Measurements from ENCODE around the gene SLC12A3.
"Not testable (repeated sequence)": the region's sequence is repeated elsewhere in the genome, so short reads cannot be mapped to it uniquely, and the experiment has no call there.

Gene SLC12A3

DNA sequence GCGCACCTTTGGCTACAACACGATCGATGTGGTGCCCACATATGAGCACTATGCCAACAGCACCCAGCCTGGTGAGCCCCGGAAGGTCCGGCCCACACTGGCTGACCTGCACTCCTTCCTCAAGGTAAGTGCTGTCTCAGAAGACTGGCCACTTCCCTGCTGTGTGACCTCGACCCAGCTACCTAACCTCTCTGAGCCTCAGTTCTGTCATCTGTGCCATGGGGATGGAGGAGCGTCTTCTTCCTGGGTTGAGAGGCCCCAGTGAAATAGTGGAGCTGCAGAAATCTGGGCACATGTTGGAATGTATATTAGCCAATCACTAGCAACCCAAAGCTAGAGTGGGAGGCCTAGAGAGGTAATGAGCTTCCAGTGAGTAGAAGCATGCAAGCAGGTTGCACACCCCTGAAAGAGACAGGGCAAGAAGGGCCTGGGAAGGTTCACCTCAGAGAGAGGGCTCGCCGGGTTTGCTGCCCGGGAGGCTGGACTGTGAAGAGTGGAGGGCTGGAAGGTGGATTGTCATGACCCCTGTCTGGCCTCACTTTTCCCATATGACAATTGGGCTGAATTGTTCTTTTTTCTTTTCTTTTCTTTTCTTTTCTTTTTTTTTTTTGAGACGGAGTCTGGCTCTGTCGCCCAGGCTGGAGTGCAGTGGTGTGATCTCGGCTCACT is 521 bp downstream of the SLC12A3 start:
- no peak for DNase-seq

DNA sequence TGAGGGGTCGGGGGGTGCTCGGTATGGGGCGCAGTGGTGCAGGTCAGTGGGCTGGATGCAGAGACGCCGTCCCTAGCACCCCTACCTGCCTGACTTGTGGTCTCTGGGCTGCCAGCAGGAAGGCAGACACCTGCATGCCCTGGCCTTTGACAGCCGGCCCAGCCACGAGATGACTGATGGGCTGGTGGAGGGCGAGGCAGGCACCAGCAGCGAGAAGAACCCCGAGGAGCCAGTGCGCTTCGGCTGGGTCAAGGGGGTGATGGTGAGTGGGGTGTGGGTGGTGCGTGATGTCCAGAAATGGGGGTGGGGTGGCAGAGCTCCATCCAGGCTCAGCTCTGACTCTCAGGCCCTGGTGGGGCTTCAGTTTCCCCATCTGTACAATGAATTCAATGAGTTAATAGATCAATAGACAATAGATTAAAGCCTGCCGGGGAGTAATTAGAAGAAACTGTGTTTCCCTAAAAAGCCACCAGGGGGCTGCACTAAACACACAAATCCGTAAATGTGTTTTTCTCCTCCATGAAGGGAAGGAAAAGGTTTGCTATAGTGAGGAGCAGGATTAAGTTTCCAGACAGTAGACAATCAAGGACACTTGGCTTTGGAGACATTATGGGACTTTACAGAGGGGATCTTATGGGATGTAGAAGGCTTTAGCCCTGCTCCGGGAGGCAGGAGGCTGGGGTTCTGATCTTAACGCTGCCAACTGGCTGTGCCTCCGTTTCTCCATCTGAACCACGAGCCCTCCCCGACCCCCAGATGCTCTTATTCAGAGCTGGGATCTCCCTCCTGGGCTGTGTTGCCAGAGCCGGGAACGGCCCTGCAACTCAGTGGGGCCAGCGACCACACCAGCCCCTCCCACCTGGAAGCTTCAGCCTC is 2.2 kb downstream of the SLC12A3 start:
- DNase-seq = peak; percentile 47
- H3K9ac ChIP-seq (ENCODE audit: low read depth, low read length) = no peak overlapping the region

More for the DNA sequence above, 521 bp downstream of the SLC12A3 start:
- no peak for ATAC-seq (ENCODE audit: insufficient read depth, low read depth)
- no peaks in the 10 kb centered on the region for H3K79me2 ChIP-seq (ENCODE audit: insufficient read depth, low read length)
- H3K36me3 ChIP-seq (ENCODE audit: insufficient read depth, low read length) = no peaks in the 10 kb centered on the region
- H3K4me2 ChIP-seq (ENCODE audit: insufficient read depth, low read length) = no peak overlapping the region
- no peaks in the 10 kb centered on the region for H3K27me3 ChIP-seq (ENCODE audit: insufficient read depth, low read length, poor library complexity)
- no peak overlapping the region for H2AFZ ChIP-seq (ENCODE audit: low read depth, low read length)
- TF ChIP-seq CTCF (IDR thresholded peaks at IDR 0.05; ENCODE audit: borderline replicate concordance, extremely low read depth, low read length, poor library complexity, severe bottlenecking) (no peak), EZH2 (IDR thresholded peaks at IDR 0.05; ENCODE audit: borderline replicate concordance, low read depth, low read length, severe bottlenecking) (no peak)
- no peaks in the 10 kb centered on the region for H4K20me1 ChIP-seq (ENCODE audit: insufficient read depth, low read length)
- peaks cover 18% of the 10 kb centered on the region for H3K4me1 ChIP-seq (ENCODE audit: insufficient read depth, low read length)
- H3K9me3 ChIP-seq (ENCODE audit: insufficient read depth, low read length, severe bottlenecking) = no peaks in the 10 kb centered on the region
- H3K27ac ChIP-seq (ENCODE audit: low read length) = no peak overlapping the region
- no peak overlapping the region for H3K4me3 ChIP-seq (ENCODE audit: low read depth in 1 of 2, low read length in 2 of 2)
- no peak overlapping the region for H3K9ac ChIP-seq (ENCODE audit: low read depth, low read length)

GRCh38 chr16:56868175-56868574 is 3.2 kb downstream of the SLC12A3 start:
- ATAC-seq (ENCODE audit: insufficient read depth, low read depth) = no peak
- Histone ChIP-seq H3K36me3 (ENCODE audit: insufficient read depth, low read length) (no peaks in the 10 kb centered on the region), H3K9me3 (ENCODE audit: insufficient read depth, low read length, severe bottlenecking) (no peaks in the 10 kb centered on the region), H3K79me2 (ENCODE audit: insufficient read depth, low read length) (no peaks in the 10 kb centered on the region), H3K4me2 (ENCODE audit: insufficient read depth, low read length) (no peak overlapping the region), H3K4me3 (ENCODE audit: low read depth in 1 of 2, low read length in 2 of 2) (no peak overlapping the region), H2AFZ (ENCODE audit: low read depth, low read length) (no peak overlapping the region), H4K20me1 (ENCODE audit: insufficient read depth, low read length) (no peaks in the 10 kb centered on the region), H3K9ac (ENCODE audit: low read depth, low read length) (no peak overlapping the region), H3K27ac (ENCODE audit: low read length) (no peak overlapping the region), H3K27me3 (ENCODE audit: insufficient read depth, low read length, poor library complexity) (no peaks in the 10 kb centered on the region), H3K4me1 (ENCODE audit: insufficient read depth, low read length) (no peaks in the 10 kb centered on the region)
- DNase-seq = no peak
- TF ChIP-seq CTCF (IDR thresholded peaks at IDR 0.05; ENCODE audit: borderline replicate concordance, extremely low read depth, low read length, poor library complexity, severe bottlenecking) = no peak
- no peak for TF ChIP-seq EZH2 (IDR thresholded peaks at IDR 0.05; ENCODE audit: borderline replicate concordance, low read depth, low read length, severe bottlenecking)

More for the DNA sequence above, 2.2 kb downstream of the SLC12A3 start:
- Histone ChIP-seq H2AFZ (ENCODE audit: low read depth, low read length) (peak overlapping the region; percentile 61), H3K4me3 (ENCODE audit: low read depth in 1 of 2, low read length in 2 of 2) (no peak overlapping the region), H3K79me2 (ENCODE audit: insufficient read depth, low read length) (no peaks in the 10 kb centered on the region), H4K20me1 (ENCODE audit: insufficient read depth, low read length) (no peaks in the 10 kb centered on the region), H3K27me3 (ENCODE audit: insufficient read depth, low read length, poor library complexity) (no peaks in the 10 kb centered on the region), H3K4me1 (ENCODE audit: insufficient read depth, low read length) (peaks cover 1% of the 10 kb centered on the region), H3K27ac (ENCODE audit: low read length) (no peak overlapping the region), H3K36me3 (ENCODE audit: insufficient read depth, low read length) (no peaks in the 10 kb centered on the region), H3K4me2 (ENCODE audit: insufficient read depth, low read length) (no peak overlapping the region), H3K9me3 (ENCODE audit: insufficient read depth, low read length, severe bottlenecking) (no peaks in the 10 kb centered on the region)
- TF ChIP-seq EZH2 (IDR thresholded peaks at IDR 0.05; ENCODE audit: borderline replicate concordance, low read depth, low read length, severe bottlenecking) = no peak
- TF ChIP-seq CTCF (IDR thresholded peaks at IDR 0.05; ENCODE audit: borderline replicate concordance, extremely low read depth, low read length, poor library complexity, severe bottlenecking) = peak; percentile 75
- ATAC-seq (ENCODE audit: insufficient read depth, low read depth) = peak; percentile 60; the same call in 1 of the 3 replicates

DNA sequence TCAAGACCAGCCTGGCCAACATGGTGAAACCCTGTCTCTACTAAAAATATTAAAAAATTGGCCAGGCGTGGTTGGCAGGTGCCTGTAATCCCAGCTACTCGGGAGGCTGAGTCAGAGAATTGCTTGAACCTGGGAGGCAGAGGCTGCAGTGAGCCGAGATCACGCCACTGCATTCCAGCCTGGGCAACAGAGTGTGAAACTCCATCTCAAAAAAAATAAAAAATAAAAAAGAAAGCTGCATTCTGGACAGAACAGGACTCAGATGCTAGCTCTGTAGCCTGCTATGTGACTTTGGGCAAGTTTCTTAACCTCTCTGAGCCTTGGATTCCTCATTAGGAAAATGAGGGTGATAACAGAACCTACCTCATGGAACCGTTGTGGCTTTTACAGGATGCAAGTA is 3.8 kb downstream of the SLC12A3 start:
- H3K4me3 ChIP-seq (ENCODE audit: low read depth in 1 of 2, low read length in 2 of 2); H3K4me1 ChIP-seq (ENCODE audit: insufficient read depth, low read length); DNase-seq; H3K79me2 ChIP-seq (ENCODE audit: insufficient read depth, low read length); H3K9ac ChIP-seq (ENCODE audit: low read depth, low read length); H3K27ac ChIP-seq (ENCODE audit: low read length); ATAC-seq (ENCODE audit: insufficient read depth, low read depth); H2AFZ ChIP-seq (ENCODE audit: low read depth, low read length); H3K27me3 ChIP-seq (ENCODE audit: insufficient read depth, low read length, poor library complexity); H3K9me3 ChIP-seq (ENCODE audit: insufficient read depth, low read length, severe bottlenecking); H3K36me3 ChIP-seq (ENCODE audit: insufficient read depth, low read length); H3K4me2 ChIP-seq (ENCODE audit: insufficient read depth, low read length); H4K20me1 ChIP-seq (ENCODE audit: insufficient read depth, low read length): not testable (repeated sequence)
